ENCODE results near the gene KCNG1.
A peak's percentile ranks its signal among the peaks of the same experiment; 100 is the strongest.
"Not testable (repeated sequence)": the region's sequence is repeated elsewhere in the genome, so short reads cannot be mapped to it uniquely, and the experiment has no call there.

The KCNG1 gene

GRCh38 chr20:50993876-50994275 lies 29.0 kb downstream of the KCNG1 start:
- H3K4me3 ChIP-seq (ENCODE audit: low read length), result no peak overlapping the region
- no peak overlapping the region for H3K27ac ChIP-seq (ENCODE audit: low read length)
- peaks cover 15% of the 10 kb centered on the region for H3K4me1 ChIP-seq (ENCODE audit: control insufficient read depth, low read depth, low read length)
- no peaks in the 10 kb centered on the region for H3K27me3 ChIP-seq (ENCODE audit: control insufficient read depth, insufficient read depth, low read length)
- H3K9me3 ChIP-seq (ENCODE audit: control insufficient read depth, low read depth, low read length), result no peaks in the 10 kb centered on the region
- H3K9ac ChIP-seq (ENCODE audit: low read length), result no peak overlapping the region
- no peaks in the 10 kb centered on the region for H3K36me3 ChIP-seq (ENCODE audit: control insufficient read depth, low read depth, low read length)

- peak overlapping the region; percentile 85 for H3K27ac ChIP-seq (ENCODE audit: low read length)
- no peaks in the 10 kb centered on the region for H3K9me3 ChIP-seq (ENCODE audit: control insufficient read depth, low read depth, low read length)
- H3K4me1 ChIP-seq (ENCODE audit: control insufficient read depth, low read depth, low read length), result peaks cover 15% of the 10 kb centered on the region
- H3K4me3 ChIP-seq (ENCODE audit: low read length), result peak overlapping the region; percentile 48
- H3K9ac ChIP-seq (ENCODE audit: low read length), result peak overlapping the region; percentile 73
- no peaks in the 10 kb centered on the region for H3K36me3 ChIP-seq (ENCODE audit: control insufficient read depth, low read depth, low read length)
- no peaks in the 10 kb centered on the region for H3K27me3 ChIP-seq (ENCODE audit: control insufficient read depth, insufficient read depth, low read length)
Measured at GRCh38 chr20:50992733-50993457, 30.0 kb downstream of the KCNG1 start.

- H3K4me1 ChIP-seq (ENCODE audit: control insufficient read depth, low read depth, low read length), result peaks cover 15% of the 10 kb centered on the region
- H3K36me3 ChIP-seq (ENCODE audit: control insufficient read depth, low read depth, low read length), result no peaks in the 10 kb centered on the region
- H3K9me3 ChIP-seq (ENCODE audit: control insufficient read depth, low read depth, low read length), result no peaks in the 10 kb centered on the region
- peak overlapping the region; percentile 48 for H3K4me3 ChIP-seq (ENCODE audit: low read length)
- no peaks in the 10 kb centered on the region for H3K27me3 ChIP-seq (ENCODE audit: control insufficient read depth, insufficient read depth, low read length)
- H3K9ac ChIP-seq (ENCODE audit: low read length), result peak overlapping the region; percentile 73
- H3K27ac ChIP-seq (ENCODE audit: low read length), result peak overlapping the region; percentile 85
Measured at GRCh38 chr20:50992336-50992732, 30.6 kb downstream of the KCNG1 start.

GRCh38 chr20:50991076-50991475 lies 31.8 kb downstream of the KCNG1 start:
- Histone ChIP-seq H3K9ac (ENCODE audit: low read length) (peak overlapping the region; percentile 1), H3K4me1 (ENCODE audit: control insufficient read depth, low read depth, low read length) (peaks cover 15% of the 10 kb centered on the region), H3K27ac (ENCODE audit: low read length) (no peak overlapping the region)

DNA sequence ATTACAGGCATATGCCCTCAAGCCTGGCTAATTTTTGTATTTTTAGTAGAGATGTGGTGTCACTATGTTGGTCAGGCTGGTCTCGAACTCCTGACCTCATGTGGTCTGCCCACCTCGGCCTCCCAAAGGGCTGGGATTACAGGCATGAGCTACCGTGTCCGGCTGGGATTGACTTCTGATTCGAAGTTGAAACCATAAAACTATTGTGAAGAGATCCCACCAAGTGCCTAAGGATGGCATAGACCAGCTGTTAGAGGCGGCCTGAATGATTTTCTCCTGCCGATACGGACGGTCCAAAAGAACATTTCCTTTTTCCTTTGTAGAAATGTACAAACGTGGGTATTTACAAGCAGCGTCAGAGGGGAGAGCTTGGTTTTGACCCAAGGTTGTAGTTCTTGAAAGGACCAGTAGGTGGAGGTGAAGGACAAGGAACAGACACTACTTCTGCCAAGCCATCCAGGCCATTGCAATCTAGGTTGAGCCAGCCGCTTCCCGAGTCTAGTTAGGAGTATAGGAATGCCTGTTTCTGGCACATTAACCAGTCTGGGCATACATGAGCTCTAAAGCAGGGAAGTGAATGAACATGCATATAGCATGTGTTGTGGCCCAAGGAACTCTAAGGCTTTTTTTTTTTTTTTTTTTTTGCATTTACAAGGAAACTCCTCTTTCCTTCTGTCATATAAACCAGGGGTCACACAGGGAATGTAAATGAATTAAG lies 35.3 kb downstream of the KCNG1 start:
- Histone ChIP-seq H3K4me3 (ENCODE audit: low read length) (no peak overlapping the region), H3K27me3 (ENCODE audit: control insufficient read depth, insufficient read depth, low read length) (no peaks in the 10 kb centered on the region), H3K4me1 (ENCODE audit: control insufficient read depth, low read depth, low read length) (peaks cover 12% of the 10 kb centered on the region), H3K27ac (ENCODE audit: low read length) (no peak overlapping the region), H3K9me3 (ENCODE audit: control insufficient read depth, low read depth, low read length) (no peaks in the 10 kb centered on the region), H3K9ac (ENCODE audit: low read length) (no peak overlapping the region), H3K36me3 (ENCODE audit: control insufficient read depth, low read depth, low read length) (no peaks in the 10 kb centered on the region)

More at GRCh38 chr20:50991076-50991475, 31.8 kb downstream of the KCNG1 start:
- Histone ChIP-seq H3K27me3 (ENCODE audit: control insufficient read depth, insufficient read depth, low read length) (no peaks in the 10 kb centered on the region), H3K4me3 (ENCODE audit: low read length) (no peak overlapping the region), H3K9me3 (ENCODE audit: control insufficient read depth, low read depth, low read length) (no peaks in the 10 kb centered on the region), H3K36me3 (ENCODE audit: control insufficient read depth, low read depth, low read length) (no peaks in the 10 kb centered on the region)

DNA sequence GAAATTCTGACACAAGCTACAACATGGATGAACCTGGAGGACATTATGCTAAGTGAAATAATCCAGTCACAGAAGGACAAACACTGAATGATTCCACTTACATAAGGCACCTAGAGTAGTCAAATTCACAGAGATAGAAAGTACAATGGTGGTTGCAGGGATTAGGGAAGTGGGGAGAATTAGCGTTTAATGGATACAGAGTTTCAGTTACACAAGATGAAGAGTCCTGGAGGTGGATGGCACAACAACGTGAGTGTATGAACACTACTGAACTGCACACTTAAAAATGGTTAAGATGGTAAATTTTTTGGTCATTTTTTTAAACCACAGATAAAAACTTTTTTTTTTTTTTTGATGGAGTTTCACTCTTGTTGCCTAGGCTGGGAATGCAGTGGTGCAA lies 39.6 kb downstream of the KCNG1 start:
- Histone ChIP-seq H3K27me3 (ENCODE audit: control insufficient read depth, insufficient read depth, low read length) (no peaks in the 10 kb centered on the region), H3K4me1 (ENCODE audit: control insufficient read depth, low read depth, low read length) (no peaks in the 10 kb centered on the region), H3K4me3 (ENCODE audit: low read length) (no peak overlapping the region), H3K27ac (ENCODE audit: low read length) (no peak overlapping the region), H3K36me3 (ENCODE audit: control insufficient read depth, low read depth, low read length) (no peaks in the 10 kb centered on the region), H3K9me3 (ENCODE audit: control insufficient read depth, low read depth, low read length) (no peaks in the 10 kb centered on the region), H3K9ac (ENCODE audit: low read length) (no peak overlapping the region)

DNA sequence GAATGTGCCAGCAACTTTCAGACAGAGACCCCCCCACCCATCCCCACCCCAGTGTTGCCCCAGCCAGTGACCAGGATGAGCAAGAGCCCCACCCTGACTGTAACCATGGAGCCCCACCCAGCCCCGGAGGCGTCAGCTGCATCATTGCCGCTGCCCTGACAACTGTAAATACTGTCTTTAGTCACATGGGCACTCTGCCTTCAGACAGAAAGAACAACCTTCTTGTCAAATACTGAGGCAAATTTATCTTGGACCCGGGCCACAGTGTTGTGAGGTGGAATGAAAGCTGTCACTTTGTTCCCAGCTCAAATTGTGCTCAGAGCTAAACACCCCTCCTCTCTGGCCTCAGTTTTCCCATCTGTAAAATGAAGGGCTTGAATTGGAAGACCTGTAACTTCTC lies 40.5 kb downstream of the KCNG1 start:
- no peak overlapping the region for H3K4me3 ChIP-seq (ENCODE audit: low read length)
- no peaks in the 10 kb centered on the region for H3K27me3 ChIP-seq (ENCODE audit: control insufficient read depth, insufficient read depth, low read length)
- H3K36me3 ChIP-seq (ENCODE audit: control insufficient read depth, low read depth, low read length), result no peaks in the 10 kb centered on the region
- no peak overlapping the region for H3K9ac ChIP-seq (ENCODE audit: low read length)
- no peaks in the 10 kb centered on the region for H3K4me1 ChIP-seq (ENCODE audit: control insufficient read depth, low read depth, low read length)
- H3K27ac ChIP-seq (ENCODE audit: low read length), result no peak overlapping the region
- H3K9me3 ChIP-seq (ENCODE audit: control insufficient read depth, low read depth, low read length), result no peaks in the 10 kb centered on the region

DNA sequence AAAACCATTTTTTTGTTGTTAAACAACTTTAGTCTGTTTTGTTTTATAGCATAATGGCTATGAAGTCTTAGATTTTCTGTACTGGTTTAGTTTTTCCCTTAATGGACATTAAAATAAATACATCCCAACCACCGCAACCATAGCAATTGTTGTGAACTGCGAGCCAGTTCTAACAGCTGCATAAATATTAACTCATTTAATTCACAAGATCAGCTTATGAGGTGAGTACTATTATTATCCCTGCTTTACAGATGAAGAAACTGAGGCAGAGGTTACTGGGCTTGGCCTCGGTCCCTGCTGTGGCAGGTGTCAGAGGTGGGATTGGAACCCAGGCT lies 41.2 kb downstream of the KCNG1 start:
- Histone ChIP-seq H3K9me3 (ENCODE audit: control insufficient read depth, low read depth, low read length) (no peaks in the 10 kb centered on the region), H3K27ac (ENCODE audit: low read length) (no peak overlapping the region), H3K4me3 (ENCODE audit: low read length) (no peak overlapping the region), H3K36me3 (ENCODE audit: control insufficient read depth, low read depth, low read length) (no peaks in the 10 kb centered on the region), H3K4me1 (ENCODE audit: control insufficient read depth, low read depth, low read length) (no peaks in the 10 kb centered on the region), H3K9ac (ENCODE audit: low read length) (no peak overlapping the region), H3K27me3 (ENCODE audit: control insufficient read depth, insufficient read depth, low read length) (no peaks in the 10 kb centered on the region)

DNA sequence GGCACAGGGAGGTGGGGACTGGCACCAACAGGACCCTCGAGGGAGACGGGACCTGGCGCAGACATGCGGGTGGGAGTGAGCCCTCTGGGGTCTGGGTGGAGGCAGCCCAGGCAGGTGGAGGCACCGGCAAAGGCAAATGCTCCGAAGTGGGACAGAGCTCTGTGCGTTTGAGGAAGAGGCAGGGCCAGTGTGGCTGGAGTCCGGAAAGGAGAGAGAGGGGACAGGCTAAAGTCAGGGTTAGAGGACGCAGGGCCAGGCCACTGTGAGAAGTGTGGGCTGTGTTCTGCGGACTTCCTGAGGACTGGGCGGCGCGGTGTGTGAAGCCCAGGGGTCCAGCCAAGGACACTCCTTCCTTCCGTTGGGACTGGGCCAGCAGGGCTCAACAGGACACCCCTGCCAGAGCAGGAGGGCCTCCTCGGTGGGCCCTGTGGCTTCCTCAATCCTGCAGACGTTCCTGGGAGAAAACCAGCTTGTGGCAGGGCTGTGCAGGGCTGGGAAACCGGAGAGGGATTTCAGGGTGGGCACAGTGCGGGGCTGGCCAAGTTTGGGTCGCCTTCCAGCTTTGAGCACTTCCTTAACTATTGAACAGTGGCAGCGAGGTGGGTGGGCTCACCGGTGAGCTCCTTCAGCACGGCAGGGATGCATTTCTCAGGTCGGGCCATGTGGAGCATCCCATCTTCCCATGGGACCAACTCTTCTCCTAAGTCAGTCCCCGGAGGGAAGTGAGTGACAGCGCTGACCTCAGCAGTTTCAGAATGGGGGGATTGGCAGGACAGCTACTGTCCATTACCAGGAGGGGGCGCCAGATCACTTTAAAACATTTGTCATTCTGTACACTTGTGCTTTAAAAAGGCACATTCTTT lies 41.8 kb downstream of the KCNG1 start:
- Histone ChIP-seq H3K27me3 (ENCODE audit: control insufficient read depth, insufficient read depth, low read length) (no peaks in the 10 kb centered on the region), H3K9ac (ENCODE audit: low read length) (no peak overlapping the region), H3K4me3 (ENCODE audit: low read length) (no peak overlapping the region), H3K27ac (ENCODE audit: low read length) (no peak overlapping the region), H3K4me1 (ENCODE audit: control insufficient read depth, low read depth, low read length) (no peaks in the 10 kb centered on the region), H3K36me3 (ENCODE audit: control insufficient read depth, low read depth, low read length) (no peaks in the 10 kb centered on the region), H3K9me3 (ENCODE audit: control insufficient read depth, low read depth, low read length) (no peaks in the 10 kb centered on the region)

DNA sequence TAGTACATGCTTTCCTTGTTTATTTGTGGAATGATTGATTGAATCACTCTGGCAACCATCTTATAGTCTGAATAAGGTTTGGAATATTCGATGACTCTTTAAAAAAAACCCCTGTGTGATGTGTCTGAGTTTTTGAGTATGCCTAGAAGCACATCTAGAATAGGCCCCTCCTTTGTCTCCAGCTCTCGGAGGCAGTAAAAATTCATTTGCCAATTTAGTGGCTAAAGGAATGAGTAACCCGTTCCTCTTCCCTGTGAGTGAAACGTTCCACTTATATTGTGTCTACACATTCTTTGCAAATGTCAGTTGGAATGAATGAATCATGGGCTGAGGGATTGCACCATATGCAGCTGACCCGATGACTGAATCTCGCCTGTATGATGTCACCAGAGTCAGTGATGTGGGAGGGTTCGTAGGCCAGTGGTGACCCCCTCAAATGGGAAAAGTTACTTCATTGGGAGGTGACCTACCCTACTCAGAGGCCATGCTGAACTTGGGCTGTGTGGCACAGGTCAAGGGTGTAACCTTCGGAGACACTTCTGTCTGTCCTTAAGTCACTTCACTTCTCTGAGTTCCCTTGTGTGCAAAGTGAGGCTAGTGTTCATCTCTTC lies 42.7 kb downstream of the KCNG1 start:
- Histone ChIP-seq H3K4me3 (ENCODE audit: low read length) (no peak overlapping the region), H3K4me1 (ENCODE audit: control insufficient read depth, low read depth, low read length) (no peaks in the 10 kb centered on the region), H3K27me3 (ENCODE audit: control insufficient read depth, insufficient read depth, low read length) (no peaks in the 10 kb centered on the region), H3K9ac (ENCODE audit: low read length) (no peak overlapping the region), H3K36me3 (ENCODE audit: control insufficient read depth, low read depth, low read length) (no peaks in the 10 kb centered on the region), H3K27ac (ENCODE audit: low read length) (no peak overlapping the region), H3K9me3 (ENCODE audit: control insufficient read depth, low read depth, low read length) (no peaks in the 10 kb centered on the region)

DNA sequence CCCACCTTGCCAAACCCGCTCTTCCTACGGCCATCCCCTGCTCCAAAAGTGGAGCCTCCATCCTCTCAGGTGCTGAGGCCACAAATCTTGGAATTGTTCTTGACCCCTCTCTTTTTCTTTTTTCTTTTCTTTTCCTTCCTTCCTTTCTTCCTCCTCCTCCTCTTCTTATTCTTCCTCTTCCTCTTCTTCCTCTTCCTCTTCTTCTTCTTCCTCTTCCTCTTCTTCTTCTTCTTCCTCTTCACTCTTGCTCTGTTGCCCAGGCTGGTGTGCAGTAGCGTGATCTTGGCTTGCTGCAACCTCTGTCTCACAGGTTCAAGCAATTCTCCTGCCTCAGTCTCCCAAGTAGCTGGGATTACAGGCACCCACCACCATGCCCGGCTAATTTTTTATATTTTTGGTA lies 44.4 kb downstream of the KCNG1 start:
- H3K36me3 ChIP-seq (ENCODE audit: control insufficient read depth, low read depth, low read length); H3K27ac ChIP-seq (ENCODE audit: low read length); H3K9me3 ChIP-seq (ENCODE audit: control insufficient read depth, low read depth, low read length); H3K4me1 ChIP-seq (ENCODE audit: control insufficient read depth, low read depth, low read length); H3K27me3 ChIP-seq (ENCODE audit: control insufficient read depth, insufficient read depth, low read length); H3K4me3 ChIP-seq (ENCODE audit: low read length); H3K9ac ChIP-seq (ENCODE audit: low read length): not testable (repeated sequence)
